HepG2 (cell line): ENCODE data around the gene PRR12. TPM values are rescaled to one million over a fixed set of nuclear protein-coding genes. Genes with fewer than 3 reads are reported as not detected.
A peak's percentile ranks its signal among the peaks of the same experiment; 100 is the strongest.

Experiments used
- ATAC-seq: fragments of 200-7000 bp; cut with Tn5 transposase; 3 replicates; pipeline ENCODE4 v1.9.1; 2020; ENCODE audit warnings: mild to moderate bottlenecking, moderate library complexity
- BruUV-seq: library from RNA; stranded (reverse); fragments of 400-500 nt; replicated peaks from 2 replicates; lab custom pipeline; 2021; lab: Mats Ljungman, UMichigan
- CTCF ChIA-PET: fragments of 300-600 bp; formaldehyde crosslinking; extraction: SDS; loops from one replicate; lab custom pipeline; 2021; ENCODE audit warnings: low total read pairs, inconsistent platforms, low intra/inter-chr PET ratio; lab: Yijun Ruan, JAX
- POLR2A ChIA-PET: fragments of 350-600 bp; sonication (Branson Sonifier 250); formaldehyde crosslinking; loops from one replicate; lab custom pipeline; 2020; ENCODE audit warnings: antibody characterized with exemption, inconsistent platforms; lab: Yijun Ruan, JAX
- DNase-seq: peaks from one replicate; pipeline ENCODE4 v3.0.0-alpha.2; 2015; ENCODE audit warnings: low spot score
- FAIRE-seq: peaks from 3 replicates; lab custom pipeline; 2011; peaks lifted over from hg19 to GRCh38; lab: Jason Lieb, UNC
- H2AFZ ChIP-seq: one replicate; pipeline ENCODE4 v1.6.1; 2011; ENCODE audit warnings: low read length, inconsistent platforms
- H3K27ac ChIP-seq: fragments of 300-600 bp; 3 replicates; pipeline ENCODE4 v1.8.0; 2011; ENCODE audit warnings: mixed run types, mild to moderate bottlenecking, mixed read lengths, low read length, inconsistent platforms; ENCODE audit not compliant: insufficient read depth; ENCODE audit errors: extremely low read length
- H3K27me3 ChIP-seq, 2 experiments: fragments of 200-600 bp in 1 of 2; 2 replicates in 1 of 2; 3 replicates in 1 of 2; pipeline versions ENCODE4 v1.6.0 to v1.8.0; 2011; ENCODE audit warnings: low read length in 2 of 2, mild to moderate bottlenecking in 2 of 2, moderate library complexity in 2 of 2, inconsistent platforms in 1 of 2; ENCODE audit not compliant: insufficient read depth in 2 of 2, control insufficient read depth in 1 of 2
- H3K36me3 ChIP-seq, 2 experiments: fragments of 200-600 bp in 1 of 2; replicated peaks in 1 of 2; 2 replicates in 1 of 2; 3 replicates in 1 of 2; pipeline versions ENCODE4 v1.5.1 to v1.8.0; 2011; ENCODE audit warnings: low read length in 2 of 2, inconsistent platforms in 1 of 2; ENCODE audit not compliant: insufficient read depth in 2 of 2, control insufficient read depth in 1 of 2
- H3K4me1 ChIP-seq: 2 replicates; pipeline ENCODE4 v1.5.1; 2012; ENCODE audit warnings: low read length, inconsistent platforms; ENCODE audit not compliant: insufficient read depth
- H3K4me2 ChIP-seq: 2 replicates; pipeline ENCODE4 v1.6.0; 2011; ENCODE audit warnings: low read depth, low read length, inconsistent platforms
- H3K4me3 ChIP-seq, 3 experiments: fragments of 200-600 bp in 1 of 3; sonication (generic), shearing (Covaris generic) in 1 of 3; replicated peaks in 1 of 3; 2 replicates each; pipeline ENCODE4 v1.5.1; 2011 to 2016; ENCODE audit warnings: low read length in 3 of 3, inconsistent platforms in 2 of 3, low read depth in 2 of 3, mild to moderate bottlenecking in 2 of 3, control low read depth in 1 of 3, mixed read lengths in 1 of 3; ENCODE audit not compliant: insufficient read depth in 1 of 3
- H3K79me2 ChIP-seq: one replicate; pipeline ENCODE4 v1.6.1; 2011; ENCODE audit warnings: low read length, inconsistent platforms; ENCODE audit not compliant: insufficient read depth
- H3K9ac ChIP-seq: 2 replicates; pipeline ENCODE4 v1.6.0; 2011; ENCODE audit warnings: mild to moderate bottlenecking, low read depth, low read length, inconsistent platforms; ENCODE audit not compliant: insufficient read depth
- H3K9me3 ChIP-seq: 2 replicates; pipeline ENCODE4 v1.5.1; 2012; ENCODE audit warnings: mild to moderate bottlenecking, low read length
- H4K20me1 ChIP-seq: 2 replicates; pipeline ENCODE4 v1.6.0; 2011; ENCODE audit warnings: inconsistent platforms, mild to moderate bottlenecking, low read length, moderate library complexity; ENCODE audit not compliant: insufficient read depth
- BCLAF1 ChIP-seq: fragments of 450-650 bp; IDR thresholded peaks from 2 replicates; pipeline ENCODE4 v1.6.1; 2017; ENCODE audit warnings: mild to moderate bottlenecking
- CREBL2 ChIP-seq: sonication (generic); formaldehyde crosslinking; IDR thresholded peaks from 2 replicates; pipeline ENCODE4 v1.8.1; 2023; ENCODE audit warnings: missing genetic modification reagents, mild to moderate bottlenecking, borderline replicate concordance
- DZIP1 ChIP-seq: sonication (generic); formaldehyde crosslinking; IDR thresholded peaks from 2 replicates; pipeline ENCODE4 v1.5.0; 2020; ENCODE audit warnings: mild to moderate bottlenecking, missing genetic modification reagents
- IKZF5 ChIP-seq: IDR thresholded peaks from 2 replicates; pipeline ENCODE4 v1.6.1; 2018; ENCODE audit warnings: missing genetic modification reagents, mild to moderate bottlenecking, missing compliant biosample characterization
- MXD4 ChIP-seq: IDR thresholded peaks from 2 replicates; pipeline ENCODE4 v1.6.1; 2016; ENCODE audit warnings: mild to moderate bottlenecking, missing biosample characterization, missing genetic modification reagents
- RBFOX2 ChIP-seq: fragments of 200-400 bp; formaldehyde crosslinking; IDR thresholded peaks from 2 replicates; pipeline ENCODE4 v1.6.1; 2017; ENCODE audit warnings: low read depth, mild to moderate bottlenecking, low read length
- TP53 ChIP-seq: sonication (generic); formaldehyde crosslinking; conservative IDR thresholded peaks from 2 replicates; pipeline ENCODE4 v1.4.0; 2020; ENCODE audit warnings: missing genetic modification reagents
- ZNF224 ChIP-seq: sonication (generic); formaldehyde crosslinking; IDR thresholded peaks from 2 replicates; pipeline ENCODE4 v1.5.0; 2020; ENCODE audit warnings: mild to moderate bottlenecking, missing genetic modification reagents
- ZNF569 ChIP-seq: sonication (generic); formaldehyde crosslinking; IDR thresholded peaks from 2 replicates; pipeline ENCODE4 v1.5.0; 2020; ENCODE audit warnings: mild to moderate bottlenecking, missing genetic modification reagents, moderate library complexity, borderline replicate concordance
- ZNF646 ChIP-seq: sonication (generic); formaldehyde crosslinking; IDR thresholded peaks from 2 replicates; pipeline ENCODE4 v1.9.0; 2021; ENCODE audit warnings: mild to moderate bottlenecking, missing genetic modification reagents
- WGBS: methylation state at CpG from one replicate; pipeline ENCODE4 v1.1.6; 2017; ENCODE audit warnings: low lambda C conversion rate; 5-methylcytosine and 5-hydroxymethylcytosine counted together
- in situ Hi-C: cut with HindIII; loops from 2 replicates; pipeline ENCODE4 v1.10.0; 2017; ENCODE audit warnings: low pct_unique_long_range_greater_than_20kb; ENCODE audit not compliant: extremely low pct_ligation_motif_present
- intact Hi-C: fragments of 100-400 bp; cut with micrococcal nuclease; formaldehyde crosslinking; loops from one replicate; pipeline ENCODE4 v1.10.0; 2022; ENCODE audit not compliant: unreplicated experiment
- polyA plus RNA-seq, 8 experiments: library from polyadenylated mRNA; depleted of rRNA in 3 of 8; stranded (reverse) in 7 of 8; unstranded in 1 of 8; fragments of >200 nt; fragmentation: Illumina TruSeq in 4 of 8; extraction: Trizol in 4 of 8; gene quantifications; 2 replicates each; pipeline versions ENCODE4 v1.2.1 to v1.2.3, GENCODE V29; 2011 to 2016; ENCODE audit warnings: low read depth in 4 of 8, missing spikeins in 1 of 8, mixed read lengths in 1 of 8; ENCODE audit not compliant: insufficient read depth in 1 of 8
- total RNA-seq, 5 experiments: library from RNA; depleted of rRNA; stranded (reverse); fragments of >200 nt; fragmentation: Illumina TruSeq; extraction: Trizol; gene quantifications; 2 replicates each; pipeline ENCODE4 v1.2.3, GENCODE V29; 2016; ENCODE audit warnings: low read depth in 1 of 5

PRR12 gene
- total and polyA plus RNA-seq, 2 of the 13 experiments (the other 11 are each of a cell fraction or from before 2014, with no cell fraction given) = 0.62 to 1.5 TPM

GRCh38 chr19:49601482-49602038 is 10.6 kb downstream of the PRR12 start:
- in situ Hi-C loops (no loop called here), intact Hi-C loops (no loop called here)
- Histone ChIP-seq H3K4me1 (0 out of 2 replicates have a peak, but pooled peaks cover 4% of the 10 kb centered on the region), H3K27ac (no peak overlapping the region), H3K4me3 (no peak overlapping the region), H3K9me3 (no peaks in the 10 kb centered on the region), H3K4me2 (no peak overlapping the region), H3K36me3 (peaks cover 11 to 53% of the 10 kb centered on the region in 2 experiments; a peak in 4 of 5 replicates), H3K9ac (no peak overlapping the region), H2AFZ (no peak overlapping the region), H3K79me2 (peaks cover 2% of the 10 kb centered on the region), H3K27me3 (no peaks in the 10 kb centered on the region), H4K20me1 (no peaks in the 10 kb centered on the region)
- DNase-seq (no peak), ATAC-seq (no peak), FAIRE-seq (no peak)
- no TSS peak for BruUV-seq
- ChIA-PET POLR2A (no interaction called here), CTCF (no interaction called here)
- 98% methylated on average over 34 of the region's 38 CpGs for WGBS
- TF ChIP-seq ZNF569 (CRISPR knock-in tag) (no peak), RBFOX2 (peak; percentile 31; the same call in 1 of the 2 replicates), BCLAF1 (no peak), TP53 (no peak), CREBL2 (CRISPR knock-in tag) (no peak), ZNF646 (no peak), DZIP1 (CRISPR knock-in tag) (no peak), MXD4 (no peak), IKZF5 (CRISPR knock-in tag) (no peak), ZNF224 (no peak)
